Measurements from ENCODE around the gene RHOD.

- TF ChIP-seq CTCF (optimal IDR thresholded peaks at IDR 0.05 in 1 of 3, IDR thresholded peaks at IDR 0.05 in 1 of 3, conservative IDR thresholded peaks at IDR 0.05 in 1 of 3; ENCODE audit: extremely low read depth in 1 of 3, insufficient read depth in 2 of 3, low read length in 3 of 3) (no peak), EZH2 (IDR thresholded peaks at IDR 0.05; ENCODE audit: low read length) (no peak)
These were observed 61.1 kb downstream of the RHOD start for GRCh38 chr11:67117672-67118180.

Data from keratinocyte (primary cell).